ENCODE data around the gene PAIP2B. TPM values are rescaled to one million over a fixed set of nuclear protein-coding genes. Genes with fewer than 3 reads are reported as not detected.

PAIP2B gene
- total RNA-seq, 1 donor from 2014 or later, result 10.8 TPM

GRCh38 chr2:71256421-71256820 is 29.5 kb upstream of the PAIP2B start:
- no peak for DNase-seq (ENCODE audit: low spot score in 2 of 2, unreplicated experiment in 2 of 2)
- Mint-ChIP-seq H3K27ac (no peak overlapping the region), H3K36me3 (no peaks in the 10 kb centered on the region), H3K4me1 (no peaks in the 10 kb centered on the region), H3K27me3 (ENCODE audit: low read depth) (peaks cover 54% of the 10 kb centered on the region), H3K4me3 (no peak overlapping the region), H3K9me3 (peaks cover 8% of the 10 kb centered on the region)
- TF ChIP-seq CTCF (IDR thresholded peaks at IDR 0.05; ENCODE audit: unreplicated experiment), result no peak

GRCh38 chr2:71254776-71255175 is 27.9 kb upstream of the PAIP2B start:
- Mint-ChIP-seq H3K4me1 (no peaks in the 10 kb centered on the region), H3K4me3 (no peak overlapping the region), H3K27ac (no peak overlapping the region), H3K36me3 (no peaks in the 10 kb centered on the region), H3K9me3 (peaks cover 16% of the 10 kb centered on the region), H3K27me3 (ENCODE audit: low read depth) (peaks cover 55% of the 10 kb centered on the region)
- TF ChIP-seq CTCF (IDR thresholded peaks at IDR 0.05; ENCODE audit: unreplicated experiment), result no peak
- DNase-seq (ENCODE audit: low spot score in 2 of 2, unreplicated experiment in 2 of 2), result no peak

GRCh38 chr2:71254078-71254477 is 27.2 kb upstream of the PAIP2B start:
- H3K27ac Mint-ChIP-seq, result no peak overlapping the region
- no peaks in the 10 kb centered on the region for H3K36me3 Mint-ChIP-seq
- H3K9me3 Mint-ChIP-seq, result peaks cover 17% of the 10 kb centered on the region
- no peak overlapping the region for H3K4me3 Mint-ChIP-seq
- no peak for DNase-seq (ENCODE audit: low spot score in 2 of 2, unreplicated experiment in 2 of 2)
- TF ChIP-seq CTCF (IDR thresholded peaks at IDR 0.05; ENCODE audit: unreplicated experiment), result no peak
- no peaks in the 10 kb centered on the region for H3K4me1 Mint-ChIP-seq
- H3K27me3 Mint-ChIP-seq (ENCODE audit: low read depth), result peaks cover 55% of the 10 kb centered on the region

- H3K4me3 Mint-ChIP-seq, result no peak overlapping the region
- H3K4me1 Mint-ChIP-seq, result no peaks in the 10 kb centered on the region
- peaks cover 55% of the 10 kb centered on the region for H3K27me3 Mint-ChIP-seq (ENCODE audit: low read depth)
- H3K27ac Mint-ChIP-seq, result no peak overlapping the region
- TF ChIP-seq CTCF (IDR thresholded peaks at IDR 0.05; ENCODE audit: unreplicated experiment), result no peak
- no peaks in the 10 kb centered on the region for H3K36me3 Mint-ChIP-seq
- H3K9me3 Mint-ChIP-seq, result peaks cover 17% of the 10 kb centered on the region
- no peak for DNase-seq (ENCODE audit: low spot score in 2 of 2, unreplicated experiment in 2 of 2)
These were observed 26.6 kb upstream of the PAIP2B start for GRCh38 chr2:71253476-71253875.

- no peaks in the 10 kb centered on the region for H3K4me1 Mint-ChIP-seq
- no peak overlapping the region for H3K27ac Mint-ChIP-seq
- H3K36me3 Mint-ChIP-seq, result no peaks in the 10 kb centered on the region
- no peak for TF ChIP-seq CTCF (IDR thresholded peaks at IDR 0.05; ENCODE audit: unreplicated experiment)
- DNase-seq (ENCODE audit: low spot score in 2 of 2, unreplicated experiment in 2 of 2), result no peak
- H3K27me3 Mint-ChIP-seq (ENCODE audit: low read depth), result peaks cover 55% of the 10 kb centered on the region
- H3K4me3 Mint-ChIP-seq, result no peak overlapping the region
- H3K9me3 Mint-ChIP-seq, result peaks cover 17% of the 10 kb centered on the region
These were observed 26.0 kb upstream of the PAIP2B start for GRCh38 chr2:71252862-71253261.

GRCh38 chr2:71250935-71251334 is 24.0 kb upstream of the PAIP2B start:
- Mint-ChIP-seq H3K36me3 (no peaks in the 10 kb centered on the region), H3K4me3 (no peak overlapping the region), H3K27me3 (ENCODE audit: low read depth) (peaks cover 51% of the 10 kb centered on the region), H3K4me1 (no peaks in the 10 kb centered on the region), H3K27ac (no peak overlapping the region), H3K9me3 (peaks cover 28% of the 10 kb centered on the region)
- TF ChIP-seq CTCF (IDR thresholded peaks at IDR 0.05; ENCODE audit: unreplicated experiment), result no peak
- no peak for DNase-seq (ENCODE audit: low spot score in 2 of 2, unreplicated experiment in 2 of 2)
